GM19468 (cell line): ENCODE data around the gene CCDC197.

Experiments used
- ATAC-seq: cut with Tn5 transposase; IDR thresholded peaks from one replicate; pipeline ENCODE4 v1.9.1; 2021; ENCODE audit warnings: mild to moderate bottlenecking, moderate library complexity, moderate number of reproducible peaks; ENCODE audit not compliant: unreplicated experiment; ENCODE audit errors: extremely low read depth

The CCDC197 gene

GRCh38 chr14:94021416-94022157 lies 24.5 kb downstream of the CCDC197 start:
- ATAC-seq = no peak

- ATAC-seq = no peak
Observed at GRCh38 chr14:94022532-94023411, 25.7 kb downstream of the CCDC197 start.

GRCh38 chr14:94024549-94024948 lies 27.4 kb downstream of the CCDC197 start:
- ATAC-seq = no peak

- ATAC-seq = no peak
Observed at GRCh38 chr14:94025720-94026119, 28.6 kb downstream of the CCDC197 start.

- ATAC-seq = peak; percentile 93
Observed at GRCh38 chr14:94026173-94026888, 29.2 kb downstream of the CCDC197 start, which contains the start of gene OTUB2. OTUB2 (plus strand) TSS chr14:94026340; CDS start chr14:94026538, 198 bp downstream.

- ATAC-seq = no peak
Observed at GRCh38 chr14:94026889-94027469, 29.9 kb downstream of the CCDC197 start.

GRCh38 chr14:94027566-94028449 lies 30.7 kb downstream of the CCDC197 start:
- ATAC-seq = no peak

GRCh38 chr14:94028450-94028826 lies 31.3 kb downstream of the CCDC197 start:
- no peak for ATAC-seq

- ATAC-seq = no peak
Observed at GRCh38 chr14:94029265-94029664, 32.2 kb downstream of the CCDC197 start.

GRCh38 chr14:94029671-94030203 lies 32.6 kb downstream of the CCDC197 start:
- ATAC-seq = no peak

GRCh38 chr14:94030571-94030970 lies 33.5 kb downstream of the CCDC197 start:
- ATAC-seq = no peak

GRCh38 chr14:94031161-94031882 lies 34.2 kb downstream of the CCDC197 start:
- no peak for ATAC-seq

- ATAC-seq = no peak
Observed at GRCh38 chr14:94031883-94032279, 34.8 kb downstream of the CCDC197 start.

- no peak for ATAC-seq
Observed at GRCh38 chr14:94034886-94035285, 37.8 kb downstream of the CCDC197 start.

GRCh38 chr14:94036313-94037167 lies 39.4 kb downstream of the CCDC197 start:
- ATAC-seq = no peak

GRCh38 chr14:94037954-94038353 lies 40.9 kb downstream of the CCDC197 start:
- no peak for ATAC-seq

- no peak for ATAC-seq
Observed at GRCh38 chr14:94038510-94038909, 41.4 kb downstream of the CCDC197 start.
